HG02938 (cell line): ENCODE data around the gene COX19.
"Not testable (repeated sequence)": the region's sequence is repeated elsewhere in the genome, so short reads cannot be mapped to it uniquely, and the experiment has no call there.

Experiments used
- ATAC-seq: cut with Tn5 transposase; IDR thresholded peaks from one replicate; pipeline ENCODE4 v1.9.1; 2021; ENCODE audit warnings: mild to moderate bottlenecking, moderate library complexity; ENCODE audit not compliant: unreplicated experiment

COX19 gene

DNA sequence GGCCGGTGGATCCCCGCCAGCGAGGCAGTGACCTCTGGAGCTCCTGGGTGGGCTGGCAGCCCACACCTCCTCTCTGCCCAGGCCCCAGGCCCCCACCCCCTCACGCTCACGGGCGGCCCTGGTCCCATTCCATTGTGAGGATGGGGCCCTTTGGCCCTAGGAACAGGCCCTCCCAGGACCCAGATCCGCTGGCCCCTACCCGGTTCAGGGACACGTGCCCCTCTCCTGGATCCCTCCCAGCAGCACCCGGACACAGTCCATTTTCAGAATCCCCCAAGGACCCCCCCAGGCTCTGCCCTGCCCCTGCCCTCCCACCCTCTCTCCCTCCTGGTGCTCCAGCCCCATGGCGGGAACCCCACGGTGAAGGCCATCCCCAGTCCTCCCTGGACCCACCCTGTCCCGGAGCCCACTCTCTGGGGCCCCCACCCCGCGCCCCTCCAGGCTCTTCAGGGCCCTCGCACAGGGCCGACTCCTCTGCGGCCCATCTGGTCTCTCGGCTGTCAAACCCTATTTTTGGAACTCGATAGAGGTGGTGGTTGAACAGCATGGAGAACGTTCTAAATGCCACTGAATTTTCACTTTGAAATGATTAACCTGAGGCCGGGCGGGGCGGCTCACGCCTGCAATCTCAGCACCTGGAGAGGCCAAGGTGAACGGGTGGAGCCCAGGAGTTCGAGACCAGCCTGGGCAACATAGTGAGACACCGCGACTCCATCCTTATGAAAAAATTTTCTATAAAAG is 28.9 kb downstream of the COX19 start:
- ATAC-seq = no peak

DNA sequence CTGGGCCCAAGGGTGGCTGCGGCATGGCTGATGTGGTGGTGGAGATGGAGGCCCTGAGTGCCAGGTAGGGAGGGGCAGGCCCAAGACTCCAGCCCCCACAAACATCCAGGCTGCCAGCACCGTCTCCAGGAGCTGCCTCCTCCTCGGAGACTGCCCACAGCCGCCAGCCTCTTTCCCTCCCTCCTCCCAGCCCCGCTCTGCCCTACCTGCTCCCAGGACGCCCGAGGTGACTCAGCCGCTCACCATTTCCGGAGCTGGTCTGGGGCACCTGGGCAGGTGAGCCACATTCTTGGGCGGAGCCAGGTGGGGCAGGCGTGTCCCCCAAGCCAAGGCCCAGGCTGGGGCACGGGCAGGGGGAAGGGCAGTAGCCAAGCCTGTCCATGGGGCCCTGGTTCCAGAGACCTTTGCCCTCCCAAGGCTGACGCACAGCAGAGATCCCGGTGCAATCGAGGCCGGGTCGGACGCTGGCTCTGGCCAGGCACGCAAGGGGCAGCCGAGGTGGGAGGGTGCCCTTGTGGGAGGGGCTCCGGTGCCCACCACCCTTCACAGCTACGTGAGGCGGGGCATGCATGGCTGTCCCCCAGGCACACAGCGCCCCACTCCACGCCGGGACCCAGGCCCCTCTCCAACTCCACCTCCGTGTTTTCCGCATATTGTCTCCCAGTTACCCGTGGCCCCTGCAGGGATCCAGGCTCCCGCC is 29.6 kb downstream of the COX19 start:
- no peak for ATAC-seq

DNA sequence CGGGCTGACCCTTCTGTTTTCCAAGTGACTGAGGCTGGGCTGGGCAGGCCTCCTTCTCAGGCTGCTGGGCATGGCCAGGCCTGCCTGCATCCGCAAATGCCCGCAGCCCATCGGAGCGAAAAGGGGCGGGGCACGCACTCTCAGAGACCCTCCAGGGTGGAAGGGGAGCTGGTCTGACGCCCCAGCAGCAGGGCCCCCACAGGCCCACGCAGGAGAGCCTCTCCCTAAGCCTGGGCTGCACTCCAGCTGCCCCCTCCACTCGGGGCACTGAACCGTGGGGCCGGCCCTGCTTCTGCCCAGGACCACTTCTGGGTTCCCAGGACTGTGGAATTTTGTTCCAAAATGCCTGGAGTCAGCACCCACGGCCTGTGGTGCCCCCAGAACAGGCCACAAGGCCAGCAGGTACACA is 30.2 kb downstream of the COX19 start:
- no peak for ATAC-seq

DNA sequence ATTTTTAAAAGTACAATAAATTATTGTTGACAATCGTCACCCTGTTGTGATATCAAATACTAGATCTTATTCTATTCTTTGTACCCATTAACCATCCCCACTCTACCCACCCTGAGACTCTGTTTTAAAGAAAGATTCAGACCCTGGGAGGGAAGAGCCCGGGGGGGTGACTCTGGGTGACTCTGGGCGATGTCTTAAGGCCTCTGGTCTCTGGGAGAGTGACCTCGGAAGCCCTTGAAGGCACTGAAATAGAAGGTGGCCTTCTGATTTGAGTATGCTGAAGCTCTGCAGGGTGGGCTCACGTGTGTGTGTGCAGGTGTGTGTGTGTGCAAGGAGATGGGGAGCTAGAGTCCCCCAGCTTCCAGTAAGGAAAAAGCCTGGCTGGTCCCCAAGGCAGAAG is 30.6 kb downstream of the COX19 start:
- ATAC-seq = no peak

DNA sequence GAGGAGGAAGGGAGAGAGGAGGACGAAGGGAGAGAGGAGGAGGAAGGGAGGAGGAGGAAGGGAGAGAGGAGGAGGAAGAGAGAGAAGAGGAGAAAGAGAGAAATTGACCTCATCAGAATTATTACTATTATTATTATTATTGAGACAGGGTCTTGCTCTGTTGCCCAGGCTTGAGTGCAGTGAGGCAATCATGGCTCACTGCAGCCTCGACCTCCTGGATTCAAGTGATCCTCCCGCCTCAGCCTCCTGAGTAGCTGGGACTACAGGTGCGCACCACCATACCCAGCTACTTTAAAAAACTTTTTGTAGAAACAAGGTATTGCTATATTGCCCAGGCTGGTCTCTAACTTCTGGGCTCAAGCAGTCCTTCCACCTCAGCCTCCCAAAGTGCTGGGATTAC is 31.6 kb downstream of the COX19 start:
- not testable (repeated sequence) for ATAC-seq

DNA sequence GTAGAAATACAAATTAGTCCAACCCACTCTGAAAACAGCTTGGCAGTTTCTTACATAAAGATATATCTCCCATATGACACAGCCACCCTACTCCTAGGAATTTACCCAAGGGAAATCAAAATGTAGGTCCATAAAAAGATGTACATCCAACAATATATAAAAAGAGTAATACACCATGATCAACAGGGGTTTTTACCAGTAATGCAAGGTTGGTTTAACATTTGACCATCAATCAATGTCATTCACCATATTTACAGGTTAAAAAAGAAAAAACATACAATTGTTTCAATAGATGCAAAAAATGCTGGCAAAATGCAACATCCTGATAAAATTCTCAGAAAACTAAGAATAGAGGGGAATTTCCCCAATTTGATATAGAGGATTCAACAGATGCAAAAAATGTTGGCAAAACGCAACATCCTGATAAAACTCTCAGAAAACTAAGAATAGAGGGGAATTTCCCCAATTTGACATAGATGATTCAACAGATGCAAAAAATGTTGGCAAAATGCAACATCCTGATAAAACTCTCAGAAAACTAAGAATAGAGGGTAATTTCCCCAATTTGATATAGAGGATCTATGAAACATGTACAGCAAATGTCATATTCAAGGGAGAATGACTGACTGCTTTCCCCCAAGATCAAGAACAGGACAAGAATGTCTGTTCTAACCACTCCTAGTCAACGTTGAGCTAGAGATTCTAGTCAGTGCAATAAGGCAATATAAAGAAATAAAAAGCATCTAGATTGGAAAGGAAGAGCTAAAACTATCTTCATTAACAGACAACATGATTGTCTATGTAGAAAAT is 34.5 kb downstream of the COX19 start:
- no peak for ATAC-seq

DNA sequence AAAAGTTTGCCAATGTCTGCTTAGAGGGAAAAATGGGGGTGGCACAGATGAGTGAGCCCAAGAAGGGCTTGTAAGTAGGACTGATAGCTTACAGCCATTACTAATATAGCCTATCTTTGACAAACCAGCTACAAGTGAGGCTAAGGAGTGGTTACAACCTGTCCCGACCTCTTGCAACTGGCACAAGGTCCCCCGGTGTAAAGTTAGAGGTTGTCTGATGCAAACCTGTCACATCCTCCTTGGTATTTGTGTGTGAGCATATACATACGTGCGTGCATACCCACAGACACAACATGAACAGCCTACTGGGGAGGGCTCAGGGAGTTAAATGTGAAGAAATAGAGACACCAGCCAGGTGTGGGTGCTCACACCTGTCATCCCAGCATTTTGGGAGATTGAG is 35.5 kb downstream of the COX19 start:
- no peak for ATAC-seq

DNA sequence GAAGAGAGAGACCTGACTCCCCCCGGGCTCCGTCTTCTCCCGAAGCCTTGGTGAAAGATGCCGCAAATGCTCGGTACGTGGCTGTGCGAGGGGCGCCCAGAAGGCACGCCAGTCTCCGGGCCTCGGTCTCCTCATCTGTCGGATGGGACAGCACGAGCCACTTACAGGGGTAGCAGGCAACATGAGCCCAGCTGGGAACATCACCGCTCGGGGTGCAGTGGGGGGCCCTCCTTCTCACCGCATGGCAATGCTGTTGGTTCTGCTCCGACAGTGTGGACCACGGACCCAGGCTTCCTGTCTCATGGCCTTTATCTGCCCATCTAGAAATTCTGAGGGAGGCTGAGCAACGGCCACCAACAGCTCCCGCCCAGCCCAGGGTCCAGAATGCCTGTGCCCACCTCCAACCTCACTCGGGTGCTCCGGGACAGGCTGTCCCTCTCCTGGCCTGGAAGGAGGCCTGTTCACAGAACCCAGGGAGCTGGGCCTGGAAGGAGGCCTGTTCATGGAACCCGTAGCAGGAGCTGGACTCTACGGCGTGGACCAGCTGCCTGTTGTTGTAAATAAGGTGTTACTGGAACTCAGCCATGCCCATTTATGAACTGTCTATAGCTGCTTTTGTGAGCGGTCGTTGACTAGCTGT is 36.7 kb downstream of the COX19 start:
- ATAC-seq = no peak

DNA sequence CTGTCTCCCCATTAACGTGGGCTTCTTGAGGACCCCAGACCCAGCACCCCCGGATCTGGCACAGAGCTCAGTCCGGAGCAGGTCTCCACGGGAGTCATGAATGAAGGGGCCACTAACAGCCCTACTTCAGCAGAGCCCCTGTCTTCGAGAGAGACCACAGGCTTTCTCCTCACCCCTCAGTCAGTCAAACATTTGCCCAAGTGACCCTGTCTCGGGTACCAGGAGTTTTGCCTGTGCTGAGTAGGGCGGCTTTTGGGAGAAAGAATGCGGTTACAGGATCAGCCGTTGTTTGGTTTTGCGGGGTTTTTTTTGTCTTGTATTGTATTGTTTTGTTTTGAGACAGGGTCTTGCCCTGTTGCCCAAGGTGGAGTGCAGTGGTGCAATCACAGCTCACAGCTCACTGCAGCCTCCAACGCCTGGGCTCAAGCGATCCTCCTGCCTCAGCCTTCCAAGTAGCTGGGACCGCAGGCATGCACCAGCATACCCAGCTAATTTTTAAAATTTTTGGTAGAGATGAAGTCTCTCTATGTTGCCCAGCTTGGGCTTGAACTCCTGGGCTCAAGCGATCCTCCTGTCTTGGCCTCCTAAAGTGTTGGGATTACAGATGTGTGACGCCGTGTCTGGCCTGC is 37.4 kb downstream of the COX19 start:
- ATAC-seq = no peak

DNA sequence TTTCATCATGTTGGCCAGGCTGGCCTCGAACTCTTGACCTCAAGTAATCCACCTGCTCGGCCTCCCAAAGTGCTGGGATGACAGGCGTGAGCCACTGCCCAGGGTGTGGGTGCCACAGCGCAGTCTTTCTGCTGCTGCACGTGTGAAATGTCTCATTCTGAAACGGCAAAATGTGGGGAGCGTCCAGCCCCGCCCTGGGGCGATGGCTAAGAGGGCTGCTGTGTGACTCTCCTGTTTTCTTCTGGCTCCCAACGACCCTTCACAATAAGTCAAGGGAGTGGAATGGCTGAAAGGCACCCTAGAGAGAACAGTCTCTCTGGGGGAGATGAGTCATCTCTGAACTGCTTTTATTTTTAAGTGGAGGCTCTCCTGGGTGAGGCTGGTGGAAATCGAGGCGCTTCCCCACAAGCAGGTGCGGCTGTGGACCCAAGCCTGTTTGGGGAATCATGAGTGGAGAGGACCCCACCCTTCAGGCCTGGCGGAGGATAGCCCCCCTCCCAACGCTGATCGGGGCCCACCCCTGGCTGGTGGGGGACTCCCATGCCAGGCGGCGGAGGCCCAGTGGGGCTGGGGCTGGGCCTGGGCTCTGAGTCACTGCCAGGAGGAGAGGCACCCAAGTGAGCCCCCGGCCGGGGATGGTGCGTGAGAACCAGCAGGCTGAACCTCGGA is 38.8 kb downstream of the COX19 start:
- peak; percentile 82 for ATAC-seq

DNA sequence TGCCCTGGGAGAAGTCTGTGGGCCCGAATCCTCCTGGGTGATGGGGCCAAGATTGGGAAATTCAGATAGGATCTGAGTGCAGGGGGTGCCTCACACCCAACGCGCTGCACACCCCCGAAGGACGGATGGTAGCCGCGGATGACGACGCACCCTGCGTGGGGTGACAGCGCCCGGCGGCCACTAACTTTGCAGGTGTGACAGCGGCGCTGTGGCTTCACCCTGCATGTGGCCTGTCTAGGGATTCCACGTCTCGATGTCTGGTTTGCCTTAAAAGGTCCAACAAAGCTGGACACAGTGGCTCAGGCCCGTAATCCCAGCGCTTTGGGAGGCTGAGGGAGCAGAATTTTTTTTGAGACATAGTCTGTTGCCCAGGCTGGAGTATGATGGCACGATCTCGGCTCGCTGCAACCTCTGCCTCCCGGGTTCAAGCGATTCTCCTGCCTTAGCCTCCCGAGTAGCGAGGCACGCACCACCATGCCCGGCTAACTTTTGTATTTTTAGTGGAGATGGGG is 39.4 kb downstream of the COX19 start:
- ATAC-seq = no peak

DNA sequence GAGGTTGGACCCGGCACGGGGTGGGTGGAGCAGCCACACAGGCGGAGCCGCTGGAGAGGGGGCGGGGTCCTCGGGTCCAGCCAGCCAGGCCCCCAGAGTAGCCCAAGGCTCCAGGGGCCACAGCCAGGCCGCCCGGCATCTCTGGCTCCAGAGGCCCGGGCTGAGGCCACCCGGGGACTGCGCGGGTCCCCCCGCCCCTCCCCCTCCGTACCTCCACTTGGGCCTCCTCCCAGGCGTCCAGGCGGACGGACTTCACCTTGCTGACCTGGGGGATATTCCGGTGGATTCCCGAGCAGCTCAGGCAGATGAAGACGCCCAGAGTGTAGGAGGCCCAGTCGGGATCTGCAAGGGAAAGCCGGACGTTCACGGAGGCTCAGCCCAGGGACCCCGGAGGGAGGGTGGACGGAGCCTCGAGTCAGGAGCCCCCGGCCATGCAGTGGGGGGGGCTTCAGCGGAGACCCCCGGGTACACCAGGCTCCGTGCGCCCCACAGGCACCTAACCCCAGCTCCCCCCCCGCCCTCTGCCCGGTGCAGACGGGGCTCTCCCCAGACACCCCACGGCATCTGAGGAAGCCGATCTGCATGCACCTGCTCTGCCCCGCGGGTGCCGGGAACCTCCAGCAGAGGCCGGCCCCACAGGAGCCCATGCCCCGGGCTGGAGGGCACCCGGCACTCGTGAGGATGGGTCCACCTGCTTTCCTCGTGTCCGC is 40.0 kb downstream of the COX19 start:
- ATAC-seq = no peak

DNA sequence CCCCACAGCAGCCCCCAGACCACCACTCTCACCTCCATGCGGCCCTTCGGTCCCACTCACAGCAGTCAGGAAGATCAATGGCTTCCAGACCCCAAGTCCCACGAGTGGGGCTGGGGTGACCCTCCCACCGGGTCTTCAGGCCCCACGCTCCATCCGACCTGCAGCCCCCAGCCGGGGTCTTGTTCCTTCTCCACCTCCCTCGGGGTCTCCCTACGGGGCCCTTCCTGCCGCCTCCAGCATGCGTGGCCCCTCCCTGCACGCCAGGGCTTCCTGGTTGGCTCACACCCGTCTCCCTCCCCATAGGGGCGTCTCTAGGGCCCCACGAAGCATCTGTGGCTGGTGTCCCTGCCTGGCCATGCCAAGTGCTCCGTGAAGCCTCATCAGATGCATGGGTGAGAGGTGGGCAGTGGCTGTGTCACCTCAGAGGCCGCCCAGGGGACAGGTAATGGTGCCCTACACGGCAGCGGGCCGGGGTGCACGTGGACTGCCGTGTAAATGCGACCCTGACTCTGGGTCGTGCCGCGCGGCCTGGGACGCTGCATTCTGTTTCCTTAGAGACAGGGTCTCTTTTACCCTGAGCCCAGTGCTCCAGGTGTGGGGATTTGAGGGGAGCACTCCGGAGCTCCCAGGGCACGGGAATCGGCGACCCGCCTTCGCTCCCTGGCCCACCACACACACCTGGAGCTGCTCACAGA is 40.7 kb downstream of the COX19 start:
- no peak for ATAC-seq

DNA sequence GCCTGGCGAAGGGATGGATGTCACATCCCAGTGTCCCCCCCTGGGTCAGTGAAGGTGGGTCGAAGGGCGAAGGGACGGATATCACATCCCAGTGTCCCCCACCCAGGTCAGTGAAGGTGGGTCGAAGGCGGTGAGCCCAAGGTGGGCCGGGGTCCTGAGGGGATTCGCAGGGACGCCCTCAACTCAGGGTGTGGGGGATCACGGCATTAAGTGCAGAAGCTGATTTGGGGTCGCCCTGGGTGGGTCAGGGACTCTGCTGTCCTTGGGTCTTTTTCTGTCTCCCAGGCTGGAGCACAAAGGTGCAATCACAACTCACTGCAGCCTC is 42.7 kb downstream of the COX19 start:
- no peak for ATAC-seq

DNA sequence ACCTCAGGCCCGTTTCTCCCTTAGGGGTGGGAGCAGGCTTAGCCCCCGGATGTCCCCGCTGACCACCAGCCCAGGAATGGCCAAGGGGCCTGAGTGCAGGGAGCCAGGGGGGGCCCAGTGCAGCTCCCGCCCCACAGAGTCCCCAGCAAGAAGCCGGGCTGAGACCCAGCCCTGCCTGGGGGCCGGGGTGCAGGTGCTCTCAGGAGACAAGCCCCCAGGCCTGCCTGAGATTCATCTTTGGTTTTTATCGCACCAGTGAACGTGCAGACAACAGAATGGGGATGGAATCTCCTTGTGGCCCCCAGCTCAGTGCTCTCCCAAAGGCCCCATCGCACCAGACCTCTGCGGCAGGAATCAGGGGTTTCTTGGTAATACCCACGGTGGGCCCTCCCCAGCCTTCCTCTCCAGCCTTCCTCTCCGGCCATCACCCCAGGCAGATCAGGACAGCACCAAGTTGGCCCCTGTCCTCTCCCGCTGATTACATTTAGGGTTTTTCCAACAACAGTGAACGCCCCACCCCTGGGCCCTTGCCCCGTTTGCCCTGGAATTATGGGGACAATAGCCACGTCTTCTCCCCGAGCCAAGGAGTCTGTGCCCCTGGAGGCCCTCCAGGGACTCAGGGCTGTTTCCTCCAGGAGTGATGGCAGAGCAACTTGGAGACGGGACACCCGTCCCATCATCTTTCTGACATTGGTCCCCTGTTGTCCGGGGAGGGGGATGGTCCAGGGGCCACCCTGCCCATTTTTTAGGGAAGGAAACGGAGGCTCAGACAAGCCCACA is 43.3 kb downstream of the COX19 start:
- no peak for ATAC-seq

DNA sequence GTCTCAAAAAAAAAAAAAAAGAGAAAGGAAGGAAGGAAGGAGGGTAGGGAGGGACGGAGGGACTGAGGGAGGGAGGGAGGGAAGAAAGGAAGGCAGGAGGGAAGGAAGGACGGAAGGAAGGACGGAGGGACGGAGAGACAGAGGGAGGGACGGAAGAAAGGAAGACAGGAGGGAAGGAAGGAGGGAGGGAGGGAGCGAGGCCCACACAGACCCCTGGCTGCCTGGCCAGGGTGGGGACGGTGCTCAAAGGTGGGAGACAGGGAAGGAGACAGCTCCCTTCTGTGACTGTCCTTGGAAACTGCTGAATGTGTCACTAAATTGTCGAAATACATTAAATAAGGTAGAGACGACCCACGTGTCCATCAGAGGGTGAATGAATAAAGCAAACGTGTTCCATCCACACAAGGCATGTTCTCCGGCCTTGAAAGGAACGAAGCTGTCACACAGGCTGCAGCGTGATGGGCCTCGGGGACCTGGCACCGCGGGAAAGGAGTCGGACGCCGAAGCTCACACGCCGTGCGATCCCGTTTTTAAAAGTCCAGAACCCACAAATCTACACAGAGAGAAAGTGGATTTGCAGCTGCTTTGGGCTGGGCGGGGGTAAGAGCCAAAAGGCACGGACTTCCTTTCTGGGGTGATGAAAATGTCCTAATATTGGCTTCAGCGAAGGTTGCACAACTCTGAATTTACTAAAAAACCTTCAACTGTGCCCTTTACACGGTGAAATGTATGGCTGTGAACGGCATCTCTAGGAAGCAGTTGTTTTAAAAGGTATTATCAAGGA is 44.2 kb downstream of the COX19 start:
- no peak for ATAC-seq

DNA sequence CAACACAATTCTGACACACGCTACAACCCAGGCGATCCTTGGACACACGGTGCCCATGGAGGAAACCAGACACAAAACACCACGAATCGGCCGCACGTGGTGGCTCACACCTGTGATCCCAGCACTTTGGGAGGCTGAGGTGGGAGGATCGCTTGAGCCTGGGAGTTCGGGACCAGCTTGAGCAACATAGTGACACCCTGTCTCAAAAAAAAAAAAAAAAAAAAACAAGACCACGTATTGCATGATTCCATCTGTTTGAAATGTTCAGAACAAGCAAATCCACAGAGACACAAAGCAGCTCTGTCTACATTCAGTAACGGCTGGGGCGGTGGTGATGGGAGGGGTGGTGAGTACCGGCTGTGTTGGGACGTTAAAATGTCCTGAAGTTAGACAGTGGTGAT is 46.0 kb downstream of the COX19 start:
- no peak for ATAC-seq
